Endothelial cell of umbilical vein (primary cell): ENCODE data around the gene SLC12A4. TPM values are rescaled to one million over a fixed set of nuclear protein-coding genes. Genes with fewer than 3 reads are reported as not detected.

Experiments
- BruUV-seq: library from RNA; stranded (reverse); fragments of 400-500 nt; replicated peaks from 2 replicates; lab custom pipeline; 2021; lab: Mats Ljungman, UMichigan
- CTCF ChIA-PET: fragments of 300-600, 350-600 bp; sonication (Branson Sonifier 250); formaldehyde crosslinking; loops from one replicate; lab custom pipeline; 2021; ENCODE audit warnings: antibody characterized with exemption, inconsistent platforms; lab: Charles Lee
- POLR2A ChIA-PET: fragments of 300-600, 350-600 bp; sonication (Branson Sonifier 250); formaldehyde crosslinking; loops from one replicate; lab custom pipeline; 2021; ENCODE audit warnings: antibody characterized with exemption, inconsistent platforms; lab: Charles Lee
- DNase-seq: peaks from one replicate; pipeline ENCODE4 v3.0.0-alpha.2; 2011; ENCODE audit warnings: low read depth, low spot score
- FAIRE-seq: peaks from 2 replicates; lab custom pipeline; 2011; peaks lifted over from hg19 to GRCh38; lab: Jason Lieb, UNC
- H2AFZ ChIP-seq: 2 replicates; pipeline ENCODE4 v1.6.0; 2012; ENCODE audit warnings: low read depth, low read length, control low read depth, inconsistent platforms
- H3K27ac ChIP-seq: 2 replicates; pipeline ENCODE4 v1.5.1; 2011; ENCODE audit warnings: low read depth, mild to moderate bottlenecking, control low read depth, low read length, moderate library complexity; ENCODE audit not compliant: insufficient read depth
- H3K27me3 ChIP-seq, 2 experiments: 2 replicates each; pipeline versions ENCODE4 v1.6.0 to v1.6.1; 2011; ENCODE audit warnings: low read length in 2 of 2, mixed read lengths in 1 of 2; ENCODE audit not compliant: control insufficient read depth in 2 of 2, insufficient read depth in 2 of 2
- H3K36me3 ChIP-seq, 2 experiments: 2 replicates in 1 of 2; 3 replicates in 1 of 2; pipeline ENCODE4 v1.5.1; 2011; ENCODE audit warnings: low read length in 2 of 2, mild to moderate bottlenecking in 1 of 2, moderate library complexity in 1 of 2; ENCODE audit not compliant: control insufficient read depth in 2 of 2, insufficient read depth in 2 of 2; ENCODE audit errors: extremely low read depth in 1 of 2
- H3K4me1 ChIP-seq: 3 replicates; pipeline ENCODE4 v1.5.1; 2011; ENCODE audit warnings: mild to moderate bottlenecking, low read length; ENCODE audit not compliant: control insufficient read depth, insufficient read depth; ENCODE audit errors: extremely low read depth
- H3K4me2 ChIP-seq: 2 replicates; pipeline ENCODE4 v1.6.1; 2011; ENCODE audit warnings: low read length, control low read depth, mixed read lengths; ENCODE audit not compliant: insufficient read depth
- H3K4me3 ChIP-seq, 3 experiments: fragments of 200-600 bp in 1 of 3; sonication (generic), shearing (Covaris generic) in 1 of 3; replicated peaks in 1 of 3; 2 replicates each; pipeline ENCODE4 v1.5.1; 2011 to 2016; ENCODE audit warnings: control low read depth in 3 of 3, low read length in 3 of 3, mild to moderate bottlenecking in 2 of 3, inconsistent platforms in 1 of 3, low read depth in 1 of 3, moderate library complexity in 1 of 3; ENCODE audit not compliant: insufficient read depth in 1 of 3
- H3K79me2 ChIP-seq: 2 replicates; pipeline ENCODE4 v1.6.0; 2012; ENCODE audit warnings: low read length, inconsistent platforms; ENCODE audit not compliant: control insufficient read depth, insufficient read depth
- H3K9ac ChIP-seq: replicated peaks from 2 replicates; pipeline ENCODE3; 2011; ENCODE audit warnings: low read length, control low read depth; ENCODE audit not compliant: insufficient read depth; ENCODE audit errors: extremely low read depth
- H3K9me1 ChIP-seq: replicated peaks from 3 replicates; pipeline ENCODE4 v1.6.0; 2011; ENCODE audit warnings: mild to moderate bottlenecking, low read length; ENCODE audit not compliant: control insufficient read depth, insufficient read depth; ENCODE audit errors: extremely low read depth
- H3K9me3 ChIP-seq: replicated peaks from 2 replicates; pipeline ENCODE4 v1.5.1; 2012; ENCODE audit warnings: low read length, inconsistent platforms; ENCODE audit not compliant: control insufficient read depth, insufficient read depth
- H4K20me1 ChIP-seq: replicated peaks from 2 replicates; pipeline ENCODE3; 2011; ENCODE audit warnings: mild to moderate bottlenecking, low read length; ENCODE audit not compliant: control insufficient read depth, insufficient read depth; ENCODE audit errors: extremely low read depth
- CTCF ChIP-seq, 2 donors: IDR thresholded peaks; 1 replicate in 1 of 2; 2 replicates in 1 of 2; pipeline ENCODE4 v1.5.1; 2011; ENCODE audit warnings: low read length in 2 of 2, mild to moderate bottlenecking in 2 of 2, moderate library complexity in 2 of 2, control low read depth in 1 of 2, inconsistent platforms in 1 of 2, low read depth in 1 of 2; ENCODE audit not compliant: insufficient read depth in 1 of 2; ENCODE audit errors: extremely low read depth in 1 of 2
- FOS ChIP-seq: IDR thresholded peaks from 2 replicates; pipeline ENCODE4 v1.6.1; 2011; ENCODE audit warnings: mild to moderate bottlenecking, low read length, moderate library complexity, borderline replicate concordance; ENCODE audit not compliant: insufficient read depth
- MAX ChIP-seq: IDR thresholded peaks from 2 replicates; pipeline ENCODE4 v1.6.1; 2011; ENCODE audit not compliant: insufficient read depth, insufficient read length
- POLR2AphosphoS5 ChIP-seq: IDR thresholded peaks from 2 replicates; pipeline ENCODE4 v1.6.1; 2012; ENCODE audit warnings: low read depth, mild to moderate bottlenecking, control low read depth, low read length, moderate library complexity; ENCODE audit not compliant: insufficient read depth
- dilution Hi-C: fragments of 300-500 bp; cut with MboI; formaldehyde crosslinking; loops from one replicate; pipeline ENCODE4 v1.15.0; 2019; ENCODE audit warnings: low sequenced_read_pairs; ENCODE audit not compliant: extremely low pct_ligation_motif_present
- intact Hi-C: fragments of 100-400 bp; cut with micrococcal nuclease; formaldehyde crosslinking; loops from one replicate; pipeline ENCODE4 v1.10.0; 2022
- polyA plus RNA-seq, 4 experiments: library from polyadenylated mRNA; depleted of rRNA in 3 of 4; stranded (reverse) in 3 of 4; unstranded in 1 of 4; fragments of >200 nt; gene quantifications; 2 replicates each; pipeline versions ENCODE4 v1.2.1 to v1.2.3, GENCODE V29; 2011 to 2012; ENCODE audit warnings: missing spikeins in 1 of 4
- total RNA-seq: library from RNA; stranded (reverse); gene quantifications from 2 replicates; pipeline ENCODE4 v1.2.3, GENCODE V29; 2021

SLC12A4 gene
- total and polyA plus RNA-seq, 2 donors (not counting 3 experiments of a cell fraction or from before 2014, with no cell fraction given) = 110 to 114 TPM

GRCh38 chr16:67993207-67994039 lies 25.0 kb upstream of the SLC12A4 start:
- peak overlapping the region; percentile 27 for H3K4me2 ChIP-seq

More at GRCh38 chr16:67993207-67994039, 25.0 kb upstream of the SLC12A4 start:
- Histone ChIP-seq H3K4me3 (no peak overlapping the region), H4K20me1 (no peaks in the 10 kb centered on the region), H3K4me1 (peaks cover 4% of the 10 kb centered on the region), H3K9ac (peak overlapping the region; percentile 22), H3K27me3 (no peaks in the 10 kb centered on the region), H3K36me3 (no peaks in the 10 kb centered on the region), H3K79me2 (no peaks in the 10 kb centered on the region), H3K27ac (peak overlapping the region; percentile 9), H3K9me1 (no peaks in the 10 kb centered on the region), H3K9me3 (no peaks in the 10 kb centered on the region), H2AFZ (peak overlapping the region; percentile 96)
- FAIRE-seq (peak; percentile 67), DNase-seq (peak; percentile 71)
- dilution Hi-C loops (no loop called here), intact Hi-C loops (loop anchor here (1.0 kb wide), 4 partner anchors 30 to 236 kb away; partner anchors contain the start of genes DDX28 and DUS2)
- ChIA-PET POLR2A (no interaction called here), CTCF (interaction anchor here (0.6 to 4.6 kb wide), 13 partner anchors 9 to 237 kb away, joined by 3 to 47 read pairs (median 4); no protein-coding TSS in a partner anchor)
- no TSS peak for BruUV-seq
- TF ChIP-seq CTCF (IDR thresholded peaks at IDR 0.05; ENCODE audit: extremely low read depth in 1 of 2, insufficient read depth in 1 of 2, low read depth in 1 of 2, low read length in 2 of 2) (peak; percentile 99), POLR2AphosphoS5 (peak; percentile 25), FOS (no peak), MAX (no peak)
